GM12801 (cell line): ENCODE measurements around the gene DLG5.

ENCODE experiments used
- TF ChIP-seq, protein P1 (sequence below): IDR thresholded peaks from one replicate; pipeline ENCODE4 v1.5.1; 2011; ENCODE audit warnings: control low read depth; ENCODE audit not compliant: insufficient read length; ENCODE audit errors: extremely low read depth

The DLG5 gene

DNA sequence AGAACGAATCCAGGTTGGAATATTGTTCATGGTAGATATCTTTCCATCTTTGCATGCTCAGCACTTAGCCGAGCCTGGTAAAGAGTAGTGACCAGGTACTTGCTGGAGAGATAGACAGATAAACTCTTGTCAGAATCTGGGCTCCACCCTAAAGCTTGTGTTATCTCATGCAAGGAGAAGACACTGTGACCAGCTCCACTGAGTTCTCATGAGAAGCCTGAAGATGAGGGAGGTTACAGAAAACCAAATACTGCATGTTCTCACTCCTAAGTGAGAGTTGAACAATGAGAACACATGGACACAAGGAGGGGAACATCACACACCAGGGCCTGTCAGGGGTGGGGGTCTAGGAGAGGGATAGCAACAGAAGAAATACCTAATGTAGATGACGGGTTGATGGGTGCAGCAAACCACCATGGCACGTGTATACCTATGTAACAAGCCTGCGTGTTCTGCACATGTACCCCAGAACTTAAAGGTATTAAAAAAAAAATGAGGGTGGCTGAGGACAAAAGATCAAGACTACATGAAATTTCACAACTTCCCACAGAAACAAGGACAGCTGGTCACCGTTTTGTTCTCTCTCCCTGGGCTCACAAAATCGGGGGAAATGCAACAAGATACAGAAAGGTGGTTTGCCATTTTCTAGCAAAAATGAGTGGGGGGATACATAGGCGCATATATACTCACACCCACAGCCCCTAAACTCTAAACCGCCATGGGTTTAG is 17.4 kb downstream of the DLG5 start:
- TF ChIP-seq, protein P1, sequence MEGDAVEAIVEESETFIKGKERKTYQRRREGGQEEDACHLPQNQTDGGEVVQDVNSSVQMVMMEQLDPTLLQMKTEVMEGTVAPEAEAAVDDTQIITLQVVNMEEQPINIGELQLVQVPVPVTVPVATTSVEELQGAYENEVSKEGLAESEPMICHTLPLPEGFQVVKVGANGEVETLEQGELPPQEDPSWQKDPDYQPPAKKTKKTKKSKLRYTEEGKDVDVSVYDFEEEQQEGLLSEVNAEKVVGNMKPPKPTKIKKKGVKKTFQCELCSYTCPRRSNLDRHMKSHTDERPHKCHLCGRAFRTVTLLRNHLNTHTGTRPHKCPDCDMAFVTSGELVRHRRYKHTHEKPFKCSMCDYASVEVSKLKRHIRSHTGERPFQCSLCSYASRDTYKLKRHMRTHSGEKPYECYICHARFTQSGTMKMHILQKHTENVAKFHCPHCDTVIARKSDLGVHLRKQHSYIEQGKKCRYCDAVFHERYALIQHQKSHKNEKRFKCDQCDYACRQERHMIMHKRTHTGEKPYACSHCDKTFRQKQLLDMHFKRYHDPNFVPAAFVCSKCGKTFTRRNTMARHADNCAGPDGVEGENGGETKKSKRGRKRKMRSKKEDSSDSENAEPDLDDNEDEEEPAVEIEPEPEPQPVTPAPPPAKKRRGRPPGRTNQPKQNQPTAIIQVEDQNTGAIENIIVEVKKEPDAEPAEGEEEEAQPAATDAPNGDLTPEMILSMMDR, result no peak

DNA sequence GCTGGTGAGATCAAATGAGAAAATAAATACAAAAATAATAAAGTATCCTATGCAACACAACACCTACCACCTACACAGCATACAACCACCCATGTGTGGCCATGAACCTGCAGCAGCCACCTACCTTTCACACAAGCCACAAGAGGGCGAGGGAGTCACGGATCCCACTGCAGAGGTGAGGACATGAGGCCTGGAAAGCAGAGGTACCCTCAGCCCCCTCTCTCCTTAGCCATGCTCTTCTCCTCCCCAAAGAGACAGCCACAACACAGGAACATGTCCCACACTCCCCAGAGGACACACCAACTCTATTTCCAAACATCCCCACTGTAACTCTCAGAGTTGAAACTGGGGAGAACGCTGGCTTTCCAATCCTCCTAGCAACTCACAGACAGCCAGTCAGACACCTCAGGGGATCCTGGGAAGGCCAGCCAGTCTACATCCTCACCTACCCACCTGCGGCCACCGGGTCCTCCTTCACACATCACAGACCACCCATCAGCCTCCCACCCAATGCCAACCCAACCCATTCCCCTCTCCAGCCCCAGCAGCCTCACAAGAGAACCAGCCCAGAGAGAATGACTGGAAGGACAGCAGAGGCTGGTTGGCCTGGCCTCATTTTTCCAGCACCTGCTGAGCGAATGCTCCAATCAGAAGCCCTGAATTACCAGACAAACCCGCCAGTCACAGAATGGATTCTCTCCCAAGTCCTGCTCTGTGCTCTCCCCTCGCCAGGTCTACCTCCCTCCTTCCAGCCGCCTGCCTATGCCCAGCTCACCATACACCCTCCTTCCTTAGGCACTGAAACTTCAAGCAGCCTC is 18.4 kb downstream of the DLG5 start:
- TF ChIP-seq, protein P1, result no peak

DNA sequence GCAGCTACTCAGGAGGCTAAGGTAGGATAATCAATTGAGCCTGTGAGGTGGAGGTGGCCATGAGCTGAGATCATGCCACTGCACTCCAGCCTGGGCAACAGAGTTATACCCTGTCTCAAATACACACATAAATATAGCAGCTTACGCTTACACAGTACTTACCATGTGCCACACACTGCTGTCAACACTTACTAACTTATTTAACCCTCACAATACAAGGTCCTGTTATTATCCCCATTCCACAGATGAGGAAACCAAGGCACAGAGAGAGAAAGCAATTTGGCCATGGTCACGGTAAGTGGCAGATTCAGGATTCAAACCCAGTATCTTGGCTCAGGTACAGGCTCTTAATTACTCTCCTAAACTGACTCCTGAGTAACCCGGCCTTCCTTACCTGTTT is 19.1 kb downstream of the DLG5 start:
- TF ChIP-seq, protein P1, result no peak

DNA sequence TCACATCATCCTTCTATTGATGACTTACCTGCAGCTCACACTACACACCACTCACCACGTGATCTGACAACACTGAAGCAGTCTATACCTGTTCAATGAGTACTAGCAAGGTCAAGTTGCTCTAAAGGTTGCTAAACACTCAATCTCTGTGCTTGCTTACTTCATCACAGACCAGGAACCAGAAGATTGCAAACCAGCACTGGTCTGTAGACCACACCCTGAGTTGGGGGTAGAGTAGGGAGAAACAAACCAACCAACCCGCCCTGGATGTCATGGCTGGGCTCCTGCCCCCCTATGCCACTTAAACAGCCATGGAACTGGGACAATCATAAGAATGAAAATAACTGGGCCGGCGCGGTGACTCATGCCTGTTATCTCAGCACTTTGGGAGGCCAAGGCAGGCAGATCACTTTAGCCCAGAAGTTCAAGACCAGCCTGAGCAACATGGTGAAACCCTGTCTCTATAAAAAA is 19.6 kb downstream of the DLG5 start:
- TF ChIP-seq, protein P1, result no peak

DNA sequence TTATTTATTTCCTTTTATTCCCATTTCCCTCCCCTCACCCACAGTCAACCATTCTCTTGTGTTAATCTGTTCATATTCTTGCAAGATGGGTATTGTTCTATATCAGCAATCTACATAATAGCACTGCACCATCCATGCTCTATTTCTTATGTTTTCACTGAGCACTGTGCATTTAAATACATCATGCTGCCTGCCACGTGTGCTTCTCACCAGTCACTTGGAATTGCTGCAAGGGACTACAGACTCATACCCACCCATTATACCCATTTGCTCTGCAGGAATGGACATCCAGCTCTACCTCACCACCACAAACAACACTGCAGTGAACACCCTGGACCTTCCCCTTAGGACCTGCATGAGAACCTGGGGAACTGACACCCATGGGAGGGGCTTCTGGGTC is 20.8 kb downstream of the DLG5 start:
- TF ChIP-seq, protein P1, result no peak

DNA sequence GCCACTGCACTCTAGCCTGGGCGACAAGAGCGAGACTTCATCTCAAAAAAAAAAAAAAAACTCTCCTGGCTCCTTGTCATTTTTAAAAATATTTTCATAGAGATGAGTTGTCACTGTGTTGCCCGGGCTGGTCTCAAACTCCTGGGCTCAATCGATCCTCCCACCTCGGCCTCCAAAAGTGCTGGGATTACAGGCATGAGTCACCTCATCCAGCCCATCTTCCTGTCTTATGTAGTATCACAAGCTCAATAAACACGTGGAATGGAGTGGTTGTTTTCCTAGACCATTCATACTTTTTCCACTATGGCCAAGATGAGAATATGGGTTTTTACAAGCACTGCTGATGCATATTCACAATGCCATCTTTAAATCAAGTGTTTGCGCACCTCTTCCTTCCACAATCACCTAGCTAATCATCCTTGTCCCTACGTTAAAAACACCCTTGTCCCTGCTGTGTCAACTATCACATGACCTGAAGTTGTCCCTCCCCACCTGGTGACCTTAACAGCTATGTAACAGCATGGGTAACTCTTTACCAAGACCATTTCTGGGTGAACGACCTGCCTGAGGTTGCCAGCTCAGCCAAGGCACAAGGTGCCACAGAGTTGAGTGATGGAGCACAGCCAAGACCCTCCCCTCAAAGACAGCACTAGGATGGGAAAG is 21.3 kb downstream of the DLG5 start:
- TF ChIP-seq, protein P1, result no peak

DNA sequence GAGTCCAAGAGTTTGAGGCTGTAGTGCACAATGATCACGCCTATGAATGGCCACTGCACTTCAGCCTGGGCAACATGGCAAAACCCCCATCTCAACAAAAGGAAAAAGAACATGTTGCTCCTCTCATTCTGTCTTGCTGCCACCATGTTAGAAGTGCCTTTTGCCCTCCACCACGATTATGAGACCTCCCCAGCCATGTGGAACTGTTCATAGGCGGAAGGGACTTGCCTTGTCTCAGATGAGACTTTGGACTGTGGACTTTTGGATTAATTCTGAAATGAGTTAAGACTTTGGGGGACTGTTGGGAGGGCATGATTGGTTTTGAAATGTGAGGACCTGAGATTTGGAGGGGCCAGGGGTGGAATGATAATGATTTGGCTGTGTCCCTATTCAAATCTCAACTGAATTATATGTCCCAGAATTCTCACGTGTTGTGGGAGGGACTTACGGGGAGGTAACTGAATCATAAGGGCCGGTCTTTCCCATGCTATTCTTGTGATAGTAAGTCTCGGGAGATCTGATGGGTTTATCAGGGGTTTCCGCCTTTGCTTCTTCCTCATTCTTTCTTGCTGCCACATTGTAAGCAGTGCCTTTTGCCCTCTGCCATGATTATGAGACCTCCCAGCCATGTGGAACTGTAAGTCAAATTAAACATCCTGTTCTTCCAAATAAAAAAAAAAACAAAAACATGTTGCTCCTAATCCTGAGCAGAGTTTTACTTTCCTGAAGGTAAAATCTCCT is 22.3 kb downstream of the DLG5 start:
- TF ChIP-seq, protein P1, result no peak
